Fibroblast of lung (primary cell): ENCODE measurements around the gene RLIM. TPM values are rescaled to one million over a fixed set of nuclear protein-coding genes. Genes with fewer than 3 reads are reported as not detected.

Source experiments
- DNase-seq, 2 donors: peaks; one replicate each; pipeline versions ENCODE4 v3.0.0 to v3.0.0-alpha.2; 2010; ENCODE audit warnings: low read depth in 2 of 2
- H2AFZ ChIP-seq: 2 replicates; pipeline ENCODE4 v1.5.1; 2012; ENCODE audit warnings: low read length, control low read depth, inconsistent platforms
- H3K27ac ChIP-seq: 2 replicates; pipeline ENCODE4 v1.5.1; 2011; ENCODE audit warnings: low read length, control low read depth; ENCODE audit not compliant: insufficient read depth
- H3K27me3 ChIP-seq: 2 replicates; pipeline ENCODE4 v1.5.1; 2011; ENCODE audit warnings: mild to moderate bottlenecking, low read length; ENCODE audit not compliant: control insufficient read depth, insufficient read depth
- H3K36me3 ChIP-seq: 2 replicates; pipeline ENCODE4 v1.5.1; 2011; ENCODE audit warnings: low read length; ENCODE audit not compliant: control insufficient read depth, insufficient read depth
- H3K4me1 ChIP-seq: 2 replicates; pipeline ENCODE4 v1.5.1; 2011; ENCODE audit warnings: low read length; ENCODE audit not compliant: control insufficient read depth, insufficient read depth; ENCODE audit errors: extremely low read depth
- H3K4me2 ChIP-seq: 2 replicates; pipeline ENCODE4 v1.5.1; 2011; ENCODE audit warnings: low read length, control low read depth; ENCODE audit not compliant: insufficient read depth; ENCODE audit errors: extremely low read depth
- H3K4me3 ChIP-seq, 4 experiments: fragments of 200-600 bp in 1 of 4; sonication (generic) in 1 of 4; replicated peaks in 1 of 4; 2 replicates each; pipeline ENCODE4 v1.5.1; 2011 to 2016; ENCODE audit warnings: low read length in 4 of 4, low read depth in 3 of 4, mild to moderate bottlenecking in 3 of 4, control low read depth in 2 of 4, inconsistent platforms in 1 of 4, mixed read lengths in 1 of 4; ENCODE audit not compliant: insufficient read depth in 1 of 4; ENCODE audit errors: control extremely low read depth in 1 of 4
- H3K79me2 ChIP-seq: 2 replicates; pipeline ENCODE4 v1.5.1; 2012; ENCODE audit warnings: mild to moderate bottlenecking, low read length, inconsistent platforms; ENCODE audit not compliant: control insufficient read depth, insufficient read depth
- H3K9ac ChIP-seq: 2 replicates; pipeline ENCODE4 v1.5.1; 2011; ENCODE audit warnings: mild to moderate bottlenecking, low read length, control low read depth; ENCODE audit not compliant: insufficient read depth
- H3K9me3 ChIP-seq: 2 replicates; pipeline ENCODE4 v1.5.1; 2012; ENCODE audit warnings: low read depth, low read length; ENCODE audit not compliant: control insufficient read depth, insufficient read depth
- H4K20me1 ChIP-seq: 2 replicates; pipeline ENCODE4 v1.5.1; 2011; ENCODE audit warnings: low read length; ENCODE audit not compliant: control insufficient read depth, insufficient read depth; ENCODE audit errors: extremely low read depth
- EZH2 ChIP-seq: IDR thresholded peaks from 2 replicates; pipeline ENCODE4 v1.5.1; 2012; ENCODE audit warnings: low read length, control low read depth, mild to moderate bottlenecking; ENCODE audit errors: missing control alignments
- polyA plus RNA-seq, 2 donors: library from polyadenylated mRNA; depleted of rRNA in 1 of 2; stranded (reverse) in 1 of 2; unstranded in 1 of 2; fragments of >200 nt; gene quantifications; 2 replicates each; pipeline ENCODE4 v1.2.1, GENCODE V29; 2011 to 2012; ENCODE audit warnings: missing spikeins in 1 of 2
- total RNA-seq: library from RNA; depleted of rRNA; stranded (reverse); fragments of >200 nt; gene quantifications from 2 replicates; pipeline ENCODE4 v1.2.1, GENCODE V29; 2014
- TF ChIP-seq, protein P1 (sequence below), 2 donors: IDR thresholded peaks in 1 of 2; conservative IDR thresholded peaks in 1 of 2; 1 replicate in 1 of 2; 2 replicates in 1 of 2; pipeline ENCODE4 v1.5.1; 2011 to 2012; ENCODE audit warnings: low read length in 2 of 2, control low read depth in 1 of 2, inconsistent platforms in 1 of 2, low read depth in 1 of 2, mild to moderate bottlenecking in 1 of 2

RLIM gene
- total and polyA plus RNA-seq, 2 donors (not counting 1 experiment from before 2014, with no cell fraction given), result 29.9 to 57.0 TPM

DNA sequence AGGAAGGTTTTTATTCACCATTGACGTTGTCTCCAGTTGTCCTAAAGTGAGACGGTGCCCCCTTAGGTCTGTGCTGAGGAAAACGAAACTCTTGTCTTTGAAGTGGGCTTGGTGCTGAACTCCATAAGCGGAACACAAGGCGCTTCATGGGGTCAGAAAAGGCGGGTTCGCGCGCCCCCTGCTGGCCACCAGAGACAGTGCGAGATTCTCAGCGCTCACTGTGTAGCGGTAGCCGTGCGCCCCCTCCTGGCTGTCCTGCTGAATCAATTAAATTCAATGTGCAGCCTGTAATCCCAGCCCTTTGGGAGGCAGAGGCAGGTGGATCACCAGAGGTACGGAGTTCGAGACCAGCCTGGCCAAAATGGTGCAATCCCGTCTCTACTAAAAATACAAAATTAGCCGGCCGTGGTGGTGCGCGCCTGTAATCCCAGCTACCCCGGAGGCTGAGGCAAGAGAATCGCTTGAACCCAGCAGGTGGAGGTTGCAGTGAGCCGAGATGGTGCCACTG, 64.1 kb downstream of the RLIM start:
- Histone ChIP-seq H3K27me3 (no peaks in the 10 kb centered on the region), H3K4me2 (no peak overlapping the region), H3K79me2 (no peaks in the 10 kb centered on the region), H3K4me1 (no peaks in the 10 kb centered on the region), H3K9me3 (no peaks in the 10 kb centered on the region), H3K36me3 (no peaks in the 10 kb centered on the region), H3K4me3 (peak overlapping the region in 2 of 4 experiments; percentile 7 to 46), H3K9ac (no peak overlapping the region), H4K20me1 (no peaks in the 10 kb centered on the region), H3K27ac (no peak overlapping the region), H2AFZ (peak overlapping the region; percentile 84)
- DNase-seq, result peak; percentile 56 to 74
- TF ChIP-seq, protein P1, sequence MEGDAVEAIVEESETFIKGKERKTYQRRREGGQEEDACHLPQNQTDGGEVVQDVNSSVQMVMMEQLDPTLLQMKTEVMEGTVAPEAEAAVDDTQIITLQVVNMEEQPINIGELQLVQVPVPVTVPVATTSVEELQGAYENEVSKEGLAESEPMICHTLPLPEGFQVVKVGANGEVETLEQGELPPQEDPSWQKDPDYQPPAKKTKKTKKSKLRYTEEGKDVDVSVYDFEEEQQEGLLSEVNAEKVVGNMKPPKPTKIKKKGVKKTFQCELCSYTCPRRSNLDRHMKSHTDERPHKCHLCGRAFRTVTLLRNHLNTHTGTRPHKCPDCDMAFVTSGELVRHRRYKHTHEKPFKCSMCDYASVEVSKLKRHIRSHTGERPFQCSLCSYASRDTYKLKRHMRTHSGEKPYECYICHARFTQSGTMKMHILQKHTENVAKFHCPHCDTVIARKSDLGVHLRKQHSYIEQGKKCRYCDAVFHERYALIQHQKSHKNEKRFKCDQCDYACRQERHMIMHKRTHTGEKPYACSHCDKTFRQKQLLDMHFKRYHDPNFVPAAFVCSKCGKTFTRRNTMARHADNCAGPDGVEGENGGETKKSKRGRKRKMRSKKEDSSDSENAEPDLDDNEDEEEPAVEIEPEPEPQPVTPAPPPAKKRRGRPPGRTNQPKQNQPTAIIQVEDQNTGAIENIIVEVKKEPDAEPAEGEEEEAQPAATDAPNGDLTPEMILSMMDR (conservative IDR thresholded peaks at IDR 0.05 in 1 of 2, IDR thresholded peaks at IDR 0.05 in 1 of 2; ENCODE audit: low read depth in 1 of 2, low read length in 2 of 2), result peak; percentile 83 to 89
- TF ChIP-seq EZH2, result no peak

DNA sequence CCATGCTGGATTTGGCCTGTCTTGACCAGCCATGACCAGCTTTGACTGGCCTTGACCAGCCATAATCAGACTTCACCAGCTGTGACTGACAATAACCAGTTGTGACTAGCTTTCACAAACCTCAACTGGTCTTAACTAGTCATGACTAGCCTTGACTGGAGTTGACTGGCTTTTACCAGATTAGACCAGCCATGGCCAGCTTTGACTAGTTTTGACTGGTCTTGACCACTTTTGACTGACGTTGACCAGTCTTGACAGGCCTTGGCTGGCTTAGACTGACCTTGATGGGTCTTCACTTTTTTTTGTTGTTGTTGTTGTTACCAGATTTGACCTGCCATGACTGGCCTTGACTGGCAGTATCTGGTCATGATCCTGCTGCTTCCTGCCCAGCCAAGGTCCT, 67.4 kb downstream of the RLIM start:
- no peak for TF ChIP-seq EZH2
- TF ChIP-seq, protein P1 (conservative IDR thresholded peaks at IDR 0.05 in 1 of 2, IDR thresholded peaks at IDR 0.05 in 1 of 2; ENCODE audit: low read depth in 1 of 2, low read length in 2 of 2), result no peak
- DNase-seq, result no peak
- no peaks in the 10 kb centered on the region for H3K4me1 ChIP-seq
- H3K79me2 ChIP-seq, result no peaks in the 10 kb centered on the region
- no peaks in the 10 kb centered on the region for H3K27me3 ChIP-seq
- H4K20me1 ChIP-seq, result no peaks in the 10 kb centered on the region
- no peaks in the 10 kb centered on the region for H3K9me3 ChIP-seq
- H3K27ac ChIP-seq, result no peak overlapping the region
- H2AFZ ChIP-seq, result no peak overlapping the region
- H3K9ac ChIP-seq, result no peak overlapping the region
- no peaks in the 10 kb centered on the region for H3K36me3 ChIP-seq
- H3K4me3 ChIP-seq, result no peak overlapping the region
- no peak overlapping the region for H3K4me2 ChIP-seq

DNA sequence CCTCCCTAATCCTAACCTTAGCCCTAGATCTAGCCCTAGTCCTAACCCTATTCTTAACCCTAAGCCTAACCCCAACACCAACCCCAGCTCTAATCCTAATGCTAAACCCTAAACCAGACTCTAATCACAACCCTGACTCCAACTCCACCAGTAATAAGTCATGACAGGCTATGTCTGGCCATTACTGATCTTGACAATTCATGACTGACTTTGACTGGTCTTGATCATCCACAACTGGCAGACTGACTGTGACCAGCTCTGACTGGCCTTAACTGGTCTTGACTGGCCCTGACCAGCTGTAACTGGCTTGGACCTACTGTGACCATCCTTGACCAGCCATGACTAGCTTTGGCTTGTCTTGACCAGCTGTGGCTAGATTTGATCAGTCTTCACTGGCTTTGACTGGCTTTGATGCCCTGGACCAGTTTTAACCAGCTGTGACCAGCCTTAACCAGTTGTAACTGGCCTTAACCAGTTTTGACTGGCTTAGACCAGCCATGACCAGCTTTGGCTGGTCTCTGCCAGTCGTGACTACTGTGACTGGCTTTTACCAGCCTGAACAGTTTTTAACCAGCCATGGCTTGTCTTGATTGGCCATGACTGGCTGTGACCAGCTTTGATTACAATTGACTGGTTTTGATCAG, 68.4 kb downstream of the RLIM start:
- no peak for DNase-seq
- Histone ChIP-seq H3K4me1 (no peaks in the 10 kb centered on the region), H3K9ac (no peak overlapping the region), H3K4me3 (no peak overlapping the region), H3K27me3 (no peaks in the 10 kb centered on the region), H3K36me3 (no peaks in the 10 kb centered on the region), H4K20me1 (no peaks in the 10 kb centered on the region), H3K27ac (no peak overlapping the region), H3K9me3 (no peaks in the 10 kb centered on the region), H3K79me2 (no peaks in the 10 kb centered on the region), H2AFZ (no peak overlapping the region), H3K4me2 (no peak overlapping the region)
- TF ChIP-seq EZH2, result no peak
- TF ChIP-seq, protein P1 (conservative IDR thresholded peaks at IDR 0.05 in 1 of 2, IDR thresholded peaks at IDR 0.05 in 1 of 2; ENCODE audit: low read depth in 1 of 2, low read length in 2 of 2), result no peak
